OCI-LY1 (cell line): Measurements from ENCODE around the gene LRRC74A.

Experiments
- EZH2 ChIP-seq: fragments of 200-600 bp; sonication (generic), shearing (Covaris generic); IDR thresholded peaks from 2 replicates; pipeline ENCODE4 v1.8.0; 2017; ENCODE audit warnings: borderline replicate concordance, mixed run types, mild to moderate bottlenecking, antibody characterized with exemption, low read length, moderate library complexity, mixed read lengths
- TF ChIP-seq, protein P1 (sequence below): fragments of 200-600 bp; sonication (generic), shearing (Covaris generic); IDR thresholded peaks from 2 replicates; pipeline ENCODE4 v1.5.1; 2017; ENCODE audit warnings: mild to moderate bottlenecking, antibody characterized with exemption, low read length, moderate library complexity, mixed read lengths

DNA sequence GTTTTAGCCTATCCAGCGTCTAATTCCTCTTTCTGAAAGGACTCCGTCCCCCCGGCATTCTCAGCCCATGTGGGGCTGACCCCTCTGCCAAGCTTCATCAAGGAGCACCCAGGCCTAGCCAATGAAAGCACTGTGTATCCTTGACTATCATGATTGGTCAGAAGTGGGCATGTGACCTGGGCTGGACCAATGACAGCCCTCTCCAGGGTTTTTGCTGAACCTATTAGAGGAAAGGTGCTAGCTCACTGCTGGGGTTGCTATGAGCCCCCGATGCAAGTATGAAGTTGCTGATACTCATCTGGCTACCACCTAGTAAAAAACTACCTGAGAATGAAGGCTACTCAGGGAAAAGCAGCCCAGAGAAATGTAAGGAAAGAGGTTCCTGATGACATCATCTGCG, 68.1 kb downstream of the LRRC74A start:
- TF ChIP-seq, protein P1, sequence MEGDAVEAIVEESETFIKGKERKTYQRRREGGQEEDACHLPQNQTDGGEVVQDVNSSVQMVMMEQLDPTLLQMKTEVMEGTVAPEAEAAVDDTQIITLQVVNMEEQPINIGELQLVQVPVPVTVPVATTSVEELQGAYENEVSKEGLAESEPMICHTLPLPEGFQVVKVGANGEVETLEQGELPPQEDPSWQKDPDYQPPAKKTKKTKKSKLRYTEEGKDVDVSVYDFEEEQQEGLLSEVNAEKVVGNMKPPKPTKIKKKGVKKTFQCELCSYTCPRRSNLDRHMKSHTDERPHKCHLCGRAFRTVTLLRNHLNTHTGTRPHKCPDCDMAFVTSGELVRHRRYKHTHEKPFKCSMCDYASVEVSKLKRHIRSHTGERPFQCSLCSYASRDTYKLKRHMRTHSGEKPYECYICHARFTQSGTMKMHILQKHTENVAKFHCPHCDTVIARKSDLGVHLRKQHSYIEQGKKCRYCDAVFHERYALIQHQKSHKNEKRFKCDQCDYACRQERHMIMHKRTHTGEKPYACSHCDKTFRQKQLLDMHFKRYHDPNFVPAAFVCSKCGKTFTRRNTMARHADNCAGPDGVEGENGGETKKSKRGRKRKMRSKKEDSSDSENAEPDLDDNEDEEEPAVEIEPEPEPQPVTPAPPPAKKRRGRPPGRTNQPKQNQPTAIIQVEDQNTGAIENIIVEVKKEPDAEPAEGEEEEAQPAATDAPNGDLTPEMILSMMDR = no peak
- TF ChIP-seq EZH2 = no peak
